Stimulated activated CD8-positive, alpha-beta memory T cell treated with anti-CD3 and anti-CD28 coated beads, Interleukin-15, amount 100 ng/mL, for 48 hours (primary cell): ENCODE results near the gene RCSD1.

ENCODE experiments used
- DNase-seq, 2 donors: peaks; one replicate each; pipeline ENCODE4 v3.0.0-alpha.2; 2020; ENCODE audit warnings: low read depth in 2 of 2

Gene RCSD1

DNA sequence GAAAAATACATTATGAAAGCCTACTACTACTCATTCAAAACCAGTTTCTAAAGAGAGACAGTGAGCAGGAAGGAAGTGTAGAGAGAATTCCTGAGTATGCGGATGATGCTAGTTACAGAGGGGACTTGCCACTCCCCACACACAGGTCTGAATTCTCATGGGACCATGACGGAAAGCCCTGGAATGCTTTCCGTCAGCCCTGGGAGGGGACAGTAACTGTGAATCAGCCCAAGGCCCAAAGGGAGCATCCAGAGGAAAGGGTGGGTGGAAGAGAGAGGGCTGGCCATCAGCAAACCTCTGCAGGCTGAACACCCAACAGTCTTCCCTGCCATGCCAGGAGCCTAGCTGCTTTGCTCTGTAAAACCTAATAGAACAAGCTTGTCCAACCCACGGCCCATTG lies 36.4 kb downstream of the RCSD1 start:
- DNase-seq: no peak

DNA sequence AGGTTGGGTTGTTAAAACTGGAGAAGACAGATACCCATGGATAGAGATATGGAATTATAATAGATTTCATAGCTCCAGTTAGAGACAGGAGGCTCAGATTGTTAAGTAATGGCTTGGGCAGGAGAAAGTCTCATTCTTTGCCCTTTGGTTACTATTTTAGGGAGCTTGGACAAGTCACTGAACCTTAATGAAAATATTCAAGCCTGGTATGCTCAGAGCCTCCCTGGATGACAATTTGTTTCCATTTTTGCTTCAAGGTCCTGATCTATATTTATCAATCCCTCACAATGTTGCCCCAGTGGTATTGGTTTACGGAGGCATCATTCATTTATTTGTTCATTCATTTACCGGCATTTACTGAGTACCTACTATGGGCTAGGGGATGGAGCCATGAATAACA lies 37.5 kb downstream of the RCSD1 start:
- DNase-seq: no peak

GRCh38 chr1:167668108-167668507 lies 38.1 kb downstream of the RCSD1 start:
- DNase-seq: no peak

GRCh38 chr1:167669209-167670124 lies 39.4 kb downstream of the RCSD1 start:
- DNase-seq: no peak

- DNase-seq: no peak
These were observed 40.5 kb downstream of the RCSD1 start for GRCh38 chr1:167670563-167670962.

DNA sequence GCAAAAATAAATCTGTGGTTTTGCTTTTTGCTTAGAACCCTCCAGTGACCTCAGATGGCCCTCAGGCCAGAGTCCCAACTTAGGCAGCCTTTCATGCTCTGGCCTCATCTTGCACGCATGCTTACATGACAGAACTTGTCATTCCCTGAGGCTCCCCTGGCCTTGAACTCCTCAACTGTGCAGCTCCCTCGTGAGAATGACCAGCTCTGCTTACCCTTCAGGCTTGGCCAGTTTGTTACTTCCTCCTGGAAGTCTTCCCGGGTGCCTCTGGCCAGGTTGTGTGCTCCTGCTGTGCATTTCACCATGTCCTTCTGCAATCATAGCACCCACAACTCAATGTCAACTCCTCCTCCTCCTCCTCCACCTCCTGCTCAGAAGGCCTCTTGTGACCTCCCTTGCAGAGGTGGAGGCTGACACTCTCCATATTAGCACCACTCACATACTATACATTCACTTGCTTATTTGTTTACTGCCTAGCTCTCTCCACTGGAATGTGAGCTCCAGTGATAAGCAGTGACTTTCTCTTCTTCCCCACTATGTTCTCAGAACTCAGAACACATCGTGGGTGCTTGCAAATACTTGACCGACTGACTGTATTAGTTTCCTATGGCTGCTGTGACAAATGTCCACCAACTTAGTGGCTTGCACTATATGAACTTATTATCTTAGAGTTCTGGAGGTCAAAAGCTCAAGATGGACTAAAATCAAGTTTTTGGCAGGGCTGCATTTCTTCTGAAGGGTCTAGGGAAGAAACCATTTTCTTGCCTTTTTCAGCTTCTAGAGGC lies 41.9 kb downstream of the RCSD1 start:
- no peak for DNase-seq

GRCh38 chr1:167672831-167673230 lies 42.8 kb downstream of the RCSD1 start:
- DNase-seq: no peak

GRCh38 chr1:167673265-167673664 lies 43.2 kb downstream of the RCSD1 start:
- DNase-seq: no peak

- DNase-seq: no peak
These were observed 44.1 kb downstream of the RCSD1 start for GRCh38 chr1:167674156-167674555.

DNA sequence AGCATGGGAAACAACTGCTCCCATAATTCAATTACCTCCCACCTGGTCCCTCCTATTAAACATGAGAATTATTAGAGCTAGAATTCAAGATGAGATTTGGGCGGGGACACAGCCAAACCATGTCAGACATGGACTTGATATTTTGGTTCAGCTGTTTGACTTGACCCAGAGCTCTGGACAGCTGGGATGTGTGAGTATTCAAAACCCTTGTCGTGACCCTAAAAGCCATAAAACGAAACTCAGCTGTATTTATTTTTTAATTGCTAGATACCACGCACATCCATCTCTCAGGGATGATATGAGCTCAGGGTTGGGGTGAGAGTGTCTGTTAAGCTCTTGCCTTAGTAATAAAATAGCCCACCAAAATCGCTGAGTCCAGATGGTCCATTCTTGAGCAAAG lies 45.4 kb downstream of the RCSD1 start:
- no peak for DNase-seq

GRCh38 chr1:167676205-167676915 lies 46.3 kb downstream of the RCSD1 start:
- no peak for DNase-seq

GRCh38 chr1:167676916-167677848 lies 47.1 kb downstream of the RCSD1 start:
- no peak for DNase-seq

DNA sequence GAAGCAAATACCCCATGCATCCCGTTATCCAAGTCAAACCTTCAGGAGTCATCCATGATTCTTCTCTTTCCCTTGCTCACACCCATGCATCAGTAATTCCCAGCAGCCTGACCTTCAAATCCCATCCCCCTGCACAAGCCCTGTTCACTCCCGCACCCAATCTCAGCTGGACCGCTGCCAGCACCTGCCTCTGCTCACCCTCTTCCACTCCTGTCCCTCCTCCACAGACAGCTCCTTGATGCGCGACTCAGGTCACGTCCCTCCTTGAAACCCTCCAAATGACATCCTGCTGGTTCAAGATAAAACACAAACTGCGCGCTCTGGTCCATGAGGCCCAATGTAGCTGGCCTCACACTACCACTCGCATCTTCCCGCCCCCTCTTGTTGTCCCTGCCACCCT lies 48.4 kb downstream of the RCSD1 start:
- DNase-seq: no peak

- no peak for DNase-seq
These were observed 48.8 kb downstream of the RCSD1 start for GRCh38 chr1:167678838-167679237.

DNA sequence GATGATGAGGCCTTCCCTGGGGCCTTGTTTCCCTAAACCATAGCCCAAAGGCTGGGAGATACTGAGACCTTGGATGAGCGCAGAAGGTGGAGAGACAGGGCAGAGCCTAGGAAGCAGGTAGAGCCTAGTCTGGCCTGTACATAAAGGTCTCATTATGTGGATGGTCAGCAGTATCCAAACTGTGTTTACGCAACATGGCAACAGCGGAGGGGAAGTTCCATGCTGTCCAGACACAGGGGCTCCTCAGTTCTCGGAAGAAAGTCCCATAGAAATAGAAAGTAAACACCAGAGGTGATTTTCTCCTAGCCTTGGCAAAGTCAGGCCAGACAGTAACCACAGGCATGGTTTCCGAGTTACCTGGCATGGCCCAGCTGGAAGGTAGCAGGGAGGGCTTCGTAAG lies 49.7 kb downstream of the RCSD1 start:
- DNase-seq: no peak

GRCh38 chr1:167681024-167681423 lies 51.0 kb downstream of the RCSD1 start:
- DNase-seq: no peak

DNA sequence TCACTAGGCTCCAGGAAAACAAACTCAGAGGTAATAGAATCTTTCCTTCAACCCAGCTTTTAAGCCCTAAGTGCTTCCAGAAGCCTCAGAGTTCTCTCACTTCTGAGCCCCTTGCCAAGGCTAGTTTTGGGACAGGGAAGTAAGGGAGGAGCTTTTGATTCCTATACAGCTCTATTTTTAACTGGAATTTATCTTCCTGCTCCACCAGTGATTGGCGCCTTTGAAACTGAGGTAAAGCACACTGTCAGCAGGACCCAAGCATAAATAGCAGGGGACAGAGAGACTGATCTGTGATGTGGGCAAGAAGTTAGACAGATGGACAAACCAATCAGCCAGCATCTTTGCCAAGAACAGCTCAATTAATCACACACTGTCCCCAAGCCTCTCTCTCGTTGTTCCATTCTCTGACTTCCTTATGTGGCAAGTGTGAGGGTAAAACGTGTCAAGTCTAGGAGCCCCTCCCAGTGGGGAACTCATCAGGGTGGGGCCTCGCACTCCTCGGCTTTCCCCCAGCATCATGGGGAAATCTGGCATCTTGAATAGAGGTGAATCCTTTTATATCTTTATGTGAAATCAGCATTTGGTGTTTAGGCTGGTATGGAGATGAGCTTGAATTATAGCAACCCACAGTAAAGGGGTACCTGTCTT lies 51.5 kb downstream of the RCSD1 start:
- no peak for DNase-seq

GRCh38 chr1:167683226-167683625 lies 53.2 kb downstream of the RCSD1 start:
- no peak for DNase-seq

DNA sequence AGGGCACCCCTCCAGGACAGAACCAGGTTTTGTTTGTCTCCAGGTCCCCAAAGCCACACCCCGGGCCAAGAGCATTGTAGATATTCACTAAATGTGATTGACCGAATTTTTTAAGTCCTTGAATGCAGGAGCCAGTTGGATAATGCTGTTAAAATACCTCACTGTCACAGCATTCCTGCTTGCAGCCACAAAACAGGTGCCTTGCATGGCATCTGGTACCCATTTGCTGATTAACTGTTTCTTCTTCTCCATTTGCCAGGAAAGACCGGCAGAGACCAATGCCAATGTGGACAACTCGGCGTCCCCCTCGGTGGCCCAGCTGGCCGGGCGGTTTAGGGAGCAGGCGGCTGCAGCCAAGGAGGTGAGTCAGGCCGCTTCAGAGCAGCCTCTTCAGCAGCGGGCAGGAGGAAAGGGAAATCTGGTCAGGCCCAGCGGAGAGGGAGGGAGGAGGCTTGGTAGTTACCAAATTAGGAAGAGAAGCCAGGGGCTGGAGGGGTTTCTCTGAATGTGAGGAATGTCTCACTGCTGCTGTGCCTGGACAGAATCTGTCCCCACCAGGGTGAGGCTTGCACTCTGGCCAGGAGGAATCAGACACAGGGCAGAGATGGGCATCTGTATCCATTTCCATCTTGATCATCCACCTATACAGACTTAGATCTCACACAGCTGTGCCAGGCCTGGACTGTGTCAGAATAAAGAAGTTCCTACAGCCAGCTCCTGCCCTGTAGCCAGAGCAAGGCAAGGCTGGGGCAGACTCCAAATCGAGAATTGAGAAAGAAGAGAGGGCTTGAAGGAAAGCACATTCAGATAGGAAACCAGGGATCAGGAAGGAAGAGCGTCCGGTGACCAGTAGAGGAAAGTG lies 53.8 kb downstream of the RCSD1 start:
- no peak for DNase-seq

GRCh38 chr1:167685844-167686243 lies 55.8 kb downstream of the RCSD1 start:
- DNase-seq: no peak
